HepG2 (cell line): ENCODE data around the gene PHF13. TPM values are rescaled to one million over a fixed set of nuclear protein-coding genes. Genes with fewer than 3 reads are reported as not detected.

ENCODE experiments used
- AKAP8 ChIP-seq: sonication (generic); formaldehyde crosslinking; IDR thresholded peaks from 2 replicates; pipeline ENCODE4 v1.5.1; 2020; ENCODE audit warnings: mild to moderate bottlenecking, missing genetic modification reagents
- CHD4 ChIP-seq: fragments of 200-600 bp; sonication (generic); IDR thresholded peaks from 2 replicates; pipeline ENCODE4 v1.7.0; 2017; ENCODE audit warnings: mild to moderate bottlenecking, low read length, borderline replicate concordance
- FOSL1 ChIP-seq: sonication (generic); formaldehyde crosslinking; IDR thresholded peaks from 2 replicates; pipeline ENCODE4 v1.9.0; 2021; ENCODE audit warnings: missing genetic modification reagents, borderline replicate concordance
- FOXJ3 ChIP-seq: sonication (generic); formaldehyde crosslinking; IDR thresholded peaks from 2 replicates; pipeline ENCODE4 v1.4.0; 2020; ENCODE audit warnings: missing genetic modification reagents, mild to moderate bottlenecking, borderline replicate concordance
- GABPA ChIP-seq, 2 experiments: IDR thresholded peaks; 2 replicates each; pipeline ENCODE4 v1.6.1; 2011 to 2016; ENCODE audit warnings: low read depth in 2 of 2, low read length in 1 of 2, missing biosample characterization in 1 of 2, missing genetic modification characterization in 1 of 2
- GZF1 ChIP-seq: sonication (generic); formaldehyde crosslinking; IDR thresholded peaks from 2 replicates; pipeline ENCODE4 v1.5.1; 2020; ENCODE audit warnings: mild to moderate bottlenecking, missing genetic modification reagents
- HOXA3 ChIP-seq: sonication (generic); formaldehyde crosslinking; IDR thresholded peaks from 2 replicates; pipeline ENCODE4 v1.5.0; 2020; ENCODE audit warnings: missing genetic modification reagents
- MED8 ChIP-seq: sonication (generic); formaldehyde crosslinking; IDR thresholded peaks from 2 replicates; pipeline ENCODE4 v1.8.1; 2023; ENCODE audit warnings: mild to moderate bottlenecking, missing genetic modification reagents; ENCODE audit not compliant: insufficient replicate concordance
- NFRKB ChIP-seq: fragments of 450-650 bp; IDR thresholded peaks from 2 replicates; pipeline ENCODE4 v1.6.1; 2017
- NFYC ChIP-seq: IDR thresholded peaks from 2 replicates; pipeline ENCODE4 v1.6.1; 2016; ENCODE audit warnings: missing genetic modification reagents, missing compliant biosample characterization
- NR2F2 ChIP-seq: IDR thresholded peaks from 2 replicates; pipeline ENCODE4 v1.6.1; 2012; ENCODE audit warnings: low read depth, inconsistent platforms, borderline replicate concordance
- ONECUT2 ChIP-seq: sonication (generic); formaldehyde crosslinking; IDR thresholded peaks from 2 replicates; pipeline ENCODE4 v1.4.0; 2020; ENCODE audit warnings: missing genetic modification reagents
- PTBP1 ChIP-seq: fragments of 200-400 bp; formaldehyde crosslinking; IDR thresholded peaks from 2 replicates; pipeline ENCODE4 v1.6.1; 2018; ENCODE audit warnings: low read length, low read depth; ENCODE audit not compliant: poor library complexity, severe bottlenecking
- REXO4 ChIP-seq: sonication (generic); formaldehyde crosslinking; IDR thresholded peaks from 2 replicates; pipeline ENCODE4 v1.8.0; 2022; ENCODE audit warnings: missing genetic modification reagents, mild to moderate bottlenecking, borderline replicate concordance
- SMAD3 ChIP-seq: sonication (generic); formaldehyde crosslinking; IDR thresholded peaks from 2 replicates; pipeline ENCODE4 v1.4.0; 2020; ENCODE audit warnings: missing genetic modification reagents
- ZKSCAN1 ChIP-seq: fragments of 150-350 bp; IDR thresholded peaks from 2 replicates; pipeline ENCODE4 v1.6.1; 2014; ENCODE audit warnings: low read length
- ZNF33B ChIP-seq: sonication (generic); formaldehyde crosslinking; IDR thresholded peaks from 2 replicates; pipeline ENCODE4 v1.5.1; 2020; ENCODE audit warnings: mild to moderate bottlenecking, missing genetic modification reagents
- ZNF768 ChIP-seq: sonication (generic); formaldehyde crosslinking; IDR thresholded peaks from 2 replicates; pipeline ENCODE4 v1.4.0; 2020; ENCODE audit warnings: missing genetic modification reagents
- ZNF816 ChIP-seq: sonication (generic); formaldehyde crosslinking; IDR thresholded peaks from 2 replicates; pipeline ENCODE4 v1.8.0; 2022; ENCODE audit warnings: missing genetic modification reagents, mild to moderate bottlenecking, borderline replicate concordance
- polyA plus RNA-seq, 8 experiments: library from polyadenylated mRNA; depleted of rRNA in 3 of 8; stranded (reverse) in 7 of 8; unstranded in 1 of 8; fragments of >200 nt; fragmentation: Illumina TruSeq in 4 of 8; extraction: Trizol in 4 of 8; gene quantifications; 2 replicates each; pipeline versions ENCODE4 v1.2.1 to v1.2.3, GENCODE V29; 2011 to 2016; ENCODE audit warnings: low read depth in 4 of 8, missing spikeins in 1 of 8, mixed read lengths in 1 of 8; ENCODE audit not compliant: insufficient read depth in 1 of 8
- total RNA-seq, 5 experiments: library from RNA; depleted of rRNA; stranded (reverse); fragments of >200 nt; fragmentation: Illumina TruSeq; extraction: Trizol; gene quantifications; 2 replicates each; pipeline ENCODE4 v1.2.3, GENCODE V29; 2016; ENCODE audit warnings: low read depth in 1 of 5
- TF ChIP-seq, protein P1 (sequence below): IDR thresholded peaks from 2 replicates; pipeline ENCODE4 v1.6.1; 2016; ENCODE audit warnings: missing compliant biosample characterization, missing genetic modification reagents, borderline replicate concordance
- TF ChIP-seq, protein P2 (sequence below): sonication (generic); formaldehyde crosslinking; IDR thresholded peaks from 2 replicates; pipeline ENCODE4 v1.5.0; 2020; ENCODE audit warnings: mild to moderate bottlenecking, low read depth, missing genetic modification reagents, borderline replicate concordance
- TF ChIP-seq, protein P3 (sequence below): IDR thresholded peaks from 2 replicates; pipeline ENCODE4 v1.6.1; 2016

PHF13 gene
- total and polyA plus RNA-seq, 2 of the 13 experiments (the other 11 are each of a cell fraction or from before 2014, with no cell fraction given) = 4.7 to 7.4 TPM

DNA sequence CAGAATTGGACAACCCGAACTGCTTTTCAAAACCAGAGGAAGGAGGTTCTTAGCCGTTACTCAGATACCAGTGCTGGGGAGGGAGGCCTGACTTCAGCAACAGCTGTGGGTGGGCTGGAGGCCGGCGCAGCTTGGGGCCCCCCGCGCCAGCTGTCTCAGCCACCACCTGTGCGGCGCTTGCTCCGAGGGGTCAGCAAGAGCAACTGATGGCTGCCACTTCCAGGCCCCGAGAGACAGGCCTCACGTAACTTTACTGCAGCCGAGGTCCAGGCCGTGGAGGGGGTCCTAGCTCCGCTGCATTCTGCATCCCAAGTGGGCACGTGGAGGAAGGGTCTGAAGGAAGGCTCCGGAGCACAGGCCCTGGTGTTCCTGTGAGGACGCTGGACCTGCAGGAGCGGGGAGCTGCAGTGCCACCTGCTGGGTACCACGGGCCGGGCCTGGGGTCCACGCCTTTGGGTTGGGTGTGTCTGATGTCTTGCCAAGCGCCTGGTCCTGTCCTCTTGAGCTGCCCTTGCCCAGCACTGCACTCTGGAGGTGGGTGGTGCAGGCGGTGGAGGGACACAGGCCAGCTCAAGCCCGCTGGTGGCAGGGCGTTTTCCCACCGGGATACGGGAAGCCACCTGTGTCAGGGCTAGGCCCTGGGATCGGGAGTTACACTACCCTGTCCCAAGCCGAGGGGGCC, 21.0 kb downstream of the PHF13 start (continued):
- TF ChIP-seq, protein P1, sequence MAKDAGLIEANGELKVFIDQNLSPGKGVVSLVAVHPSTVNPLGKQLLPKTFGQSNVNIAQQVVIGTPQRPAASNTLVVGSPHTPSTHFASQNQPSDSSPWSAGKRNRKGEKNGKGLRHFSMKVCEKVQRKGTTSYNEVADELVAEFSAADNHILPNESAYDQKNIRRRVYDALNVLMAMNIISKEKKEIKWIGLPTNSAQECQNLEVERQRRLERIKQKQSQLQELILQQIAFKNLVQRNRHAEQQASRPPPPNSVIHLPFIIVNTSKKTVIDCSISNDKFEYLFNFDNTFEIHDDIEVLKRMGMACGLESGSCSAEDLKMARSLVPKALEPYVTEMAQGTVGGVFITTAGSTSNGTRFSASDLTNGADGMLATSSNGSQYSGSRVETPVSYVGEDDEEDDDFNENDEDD (CRISPR knock-in tag) = no peak
- TF ChIP-seq, protein P2, sequence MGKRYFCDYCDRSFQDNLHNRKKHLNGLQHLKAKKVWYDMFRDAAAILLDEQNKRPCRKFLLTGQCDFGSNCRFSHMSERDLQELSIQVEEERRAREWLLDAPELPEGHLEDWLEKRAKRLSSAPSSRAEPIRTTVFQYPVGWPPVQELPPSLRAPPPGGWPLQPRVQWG = no peak
- TF ChIP-seq FOXJ3 = no peak
- TF ChIP-seq NFRKB = no peak
- TF ChIP-seq, protein P3, sequence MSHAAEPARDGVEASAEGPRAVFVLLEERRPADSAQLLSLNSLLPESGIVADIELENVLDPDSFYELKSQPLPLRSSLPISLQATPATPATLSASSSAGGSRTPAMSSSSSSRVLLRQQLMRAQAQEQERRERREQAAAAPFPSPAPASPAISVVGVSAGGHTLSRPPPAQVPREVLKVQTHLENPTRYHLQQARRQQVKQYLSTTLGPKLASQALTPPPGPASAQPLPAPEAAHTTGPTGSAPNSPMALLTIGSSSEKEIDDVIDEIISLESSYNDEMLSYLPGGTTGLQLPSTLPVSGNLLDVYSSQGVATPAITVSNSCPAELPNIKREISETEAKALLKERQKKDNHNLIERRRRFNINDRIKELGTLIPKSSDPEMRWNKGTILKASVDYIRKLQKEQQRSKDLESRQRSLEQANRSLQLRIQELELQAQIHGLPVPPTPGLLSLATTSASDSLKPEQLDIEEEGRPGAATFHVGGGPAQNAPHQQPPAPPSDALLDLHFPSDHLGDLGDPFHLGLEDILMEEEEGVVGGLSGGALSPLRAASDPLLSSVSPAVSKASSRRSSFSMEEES = no peak
- TF ChIP-seq NR2F2 = no peak
- no peak for TF ChIP-seq HOXA3
- TF ChIP-seq CHD4 = no peak
- TF ChIP-seq AKAP8 = peak; percentile 52; the same call in 1 of the 2 replicates
- no peak for TF ChIP-seq ONECUT2 (CRISPR knock-in tag)
- no peak for TF ChIP-seq ZNF816 (CRISPR knock-in tag)
- TF ChIP-seq PTBP1 = no peak
- TF ChIP-seq NFYC (CRISPR knock-in tag) = no peak
- TF ChIP-seq FOSL1 = no peak
- 0 out of 2 replicates have a peak, but pooled peaks have one; percentile 8 for TF ChIP-seq GABPA (IDR thresholded peaks at IDR 0.05; ENCODE audit: low read depth, low read length)
- TF ChIP-seq GABPA (CRISPR knock-in tag; IDR thresholded peaks at IDR 0.05; ENCODE audit: low read depth) = no peak
- TF ChIP-seq ZKSCAN1 = no peak
- no peak for TF ChIP-seq REXO4
- TF ChIP-seq GZF1 (CRISPR knock-in tag) = no peak
- TF ChIP-seq SMAD3 (CRISPR knock-in tag) = no peak
- TF ChIP-seq MED8 (CRISPR knock-in tag) = no peak
- no peak for TF ChIP-seq ZNF768
- no peak for TF ChIP-seq ZNF33B (CRISPR knock-in tag)
